GM19324 (cell line): ENCODE data around the gene DESI1.
"Not testable (repeated sequence)": the region's sequence is repeated elsewhere in the genome, so short reads cannot be mapped to it uniquely, and the experiment has no call there.

Source experiments
- ATAC-seq: cut with Tn5 transposase; IDR thresholded peaks from one replicate; pipeline ENCODE4 v1.9.1; 2021; ENCODE audit warnings: mild to moderate bottlenecking, moderate library complexity; ENCODE audit not compliant: unreplicated experiment, low FRiP score

DESI1 gene

GRCh38 chr22:41620589-41621098 lies at the start of gene DESI1:
TSS of gene DESI1 (minus strand) at chr22:41621043. CDS start at chr22:41620839, 204 bp downstream.
- peak; percentile 26 for ATAC-seq

GRCh38 chr22:41668971-41669911 lies 48.4 kb upstream of the DESI1 start:
- no peak for ATAC-seq

- ATAC-seq: no peak
Observed at GRCh38 chr22:41664951-41665350, 44.1 kb upstream of the DESI1 start.

- ATAC-seq: no peak
Observed at GRCh38 chr22:41664490-41664889, 43.6 kb upstream of the DESI1 start.

- not testable (repeated sequence) for ATAC-seq
Observed at GRCh38 chr22:41663594-41663993, 42.8 kb upstream of the DESI1 start.

- ATAC-seq: no peak
Observed at GRCh38 chr22:41661713-41662112, 40.9 kb upstream of the DESI1 start.

GRCh38 chr22:41661088-41661487 lies 40.2 kb upstream of the DESI1 start:
- no peak for ATAC-seq

- ATAC-seq: no peak
Observed at GRCh38 chr22:41660416-41660815, 39.6 kb upstream of the DESI1 start.

GRCh38 chr22:41659941-41660340 lies 39.1 kb upstream of the DESI1 start:
- ATAC-seq: no peak

- ATAC-seq: no peak
Observed at GRCh38 chr22:41658869-41659268, 38.0 kb upstream of the DESI1 start.

GRCh38 chr22:41657709-41658108 lies 36.9 kb upstream of the DESI1 start:
- ATAC-seq: no peak

- no peak for ATAC-seq
Observed at GRCh38 chr22:41656556-41656955, 35.7 kb upstream of the DESI1 start.

GRCh38 chr22:41654322-41654721 lies 33.5 kb upstream of the DESI1 start:
- ATAC-seq: no peak

GRCh38 chr22:41650821-41651220 lies 30.0 kb upstream of the DESI1 start:
- no peak for ATAC-seq

- no peak for ATAC-seq
Observed at GRCh38 chr22:41650229-41650628, 29.4 kb upstream of the DESI1 start.

GRCh38 chr22:41648432-41648831 lies 27.6 kb upstream of the DESI1 start:
- no peak for ATAC-seq

- no peak for ATAC-seq
Observed at GRCh38 chr22:41647771-41648170, 26.9 kb upstream of the DESI1 start.

GRCh38 chr22:41642331-41643110 lies 21.7 kb upstream of the DESI1 start:
- no peak for ATAC-seq

- no peak for ATAC-seq
Observed at GRCh38 chr22:41641854-41642253, 21.0 kb upstream of the DESI1 start.

- ATAC-seq: no peak
Observed at GRCh38 chr22:41638748-41639147, 17.9 kb upstream of the DESI1 start.

GRCh38 chr22:41638124-41638523 lies 17.3 kb upstream of the DESI1 start:
- no peak for ATAC-seq
